Measurements from ENCODE around the gene APC.

DNA sequence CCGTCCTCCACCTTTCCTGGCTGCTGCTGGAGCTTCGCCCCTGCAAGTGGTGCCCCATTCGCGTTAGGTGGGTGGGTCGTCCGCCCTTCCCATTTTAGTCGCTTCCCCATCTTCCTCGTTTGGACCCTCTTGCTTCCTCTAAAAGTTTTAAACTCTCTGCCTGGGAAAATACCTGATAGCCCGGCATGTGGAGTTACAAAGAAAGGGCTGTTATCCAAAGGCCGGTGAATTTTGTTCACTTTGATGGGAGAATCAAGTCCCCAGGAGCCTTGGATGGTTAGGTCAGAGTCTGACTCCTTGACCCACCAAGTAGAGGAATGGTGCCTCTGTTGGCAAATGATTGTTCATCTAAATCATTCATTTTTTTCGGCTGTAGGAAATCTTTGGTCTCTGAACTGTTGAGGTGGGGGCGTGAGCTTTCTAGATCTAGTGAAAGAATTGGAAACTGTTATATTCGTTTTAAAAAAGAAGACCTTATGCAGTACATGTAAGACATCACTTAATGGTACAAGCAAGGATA lies 29.5 kb upstream of the APC start:
- TF ChIP-seq, protein P1, sequence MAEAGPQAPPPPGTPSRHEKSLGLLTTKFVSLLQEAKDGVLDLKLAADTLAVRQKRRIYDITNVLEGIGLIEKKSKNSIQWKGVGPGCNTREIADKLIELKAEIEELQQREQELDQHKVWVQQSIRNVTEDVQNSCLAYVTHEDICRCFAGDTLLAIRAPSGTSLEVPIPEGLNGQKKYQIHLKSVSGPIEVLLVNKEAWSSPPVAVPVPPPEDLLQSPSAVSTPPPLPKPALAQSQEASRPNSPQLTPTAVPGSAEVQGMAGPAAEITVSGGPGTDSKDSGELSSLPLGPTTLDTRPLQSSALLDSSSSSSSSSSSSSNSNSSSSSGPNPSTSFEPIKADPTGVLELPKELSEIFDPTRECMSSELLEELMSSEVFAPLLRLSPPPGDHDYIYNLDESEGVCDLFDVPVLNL (IDR thresholded peaks at IDR 0.05; ENCODE audit: low read depth, low read length): no peak
- TF ChIP-seq, protein P2, sequence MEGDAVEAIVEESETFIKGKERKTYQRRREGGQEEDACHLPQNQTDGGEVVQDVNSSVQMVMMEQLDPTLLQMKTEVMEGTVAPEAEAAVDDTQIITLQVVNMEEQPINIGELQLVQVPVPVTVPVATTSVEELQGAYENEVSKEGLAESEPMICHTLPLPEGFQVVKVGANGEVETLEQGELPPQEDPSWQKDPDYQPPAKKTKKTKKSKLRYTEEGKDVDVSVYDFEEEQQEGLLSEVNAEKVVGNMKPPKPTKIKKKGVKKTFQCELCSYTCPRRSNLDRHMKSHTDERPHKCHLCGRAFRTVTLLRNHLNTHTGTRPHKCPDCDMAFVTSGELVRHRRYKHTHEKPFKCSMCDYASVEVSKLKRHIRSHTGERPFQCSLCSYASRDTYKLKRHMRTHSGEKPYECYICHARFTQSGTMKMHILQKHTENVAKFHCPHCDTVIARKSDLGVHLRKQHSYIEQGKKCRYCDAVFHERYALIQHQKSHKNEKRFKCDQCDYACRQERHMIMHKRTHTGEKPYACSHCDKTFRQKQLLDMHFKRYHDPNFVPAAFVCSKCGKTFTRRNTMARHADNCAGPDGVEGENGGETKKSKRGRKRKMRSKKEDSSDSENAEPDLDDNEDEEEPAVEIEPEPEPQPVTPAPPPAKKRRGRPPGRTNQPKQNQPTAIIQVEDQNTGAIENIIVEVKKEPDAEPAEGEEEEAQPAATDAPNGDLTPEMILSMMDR (IDR thresholded peaks at IDR 0.05 in 2 of 3, conservative IDR thresholded peaks at IDR 0.05 in 1 of 3; ENCODE audit: control insufficient read depth in 2 of 3, extremely low read depth in 1 of 3, insufficient read depth in 1 of 3, low read depth in 3 of 3, low read length in 3 of 3): no peak
- TF ChIP-seq CBX3 (IDR thresholded peaks at IDR 0.05; ENCODE audit: borderline replicate concordance, low read depth): no peak

Measured in GM12878 (cell line).